ENCODE results near the gene SLC38A8.

DNA sequence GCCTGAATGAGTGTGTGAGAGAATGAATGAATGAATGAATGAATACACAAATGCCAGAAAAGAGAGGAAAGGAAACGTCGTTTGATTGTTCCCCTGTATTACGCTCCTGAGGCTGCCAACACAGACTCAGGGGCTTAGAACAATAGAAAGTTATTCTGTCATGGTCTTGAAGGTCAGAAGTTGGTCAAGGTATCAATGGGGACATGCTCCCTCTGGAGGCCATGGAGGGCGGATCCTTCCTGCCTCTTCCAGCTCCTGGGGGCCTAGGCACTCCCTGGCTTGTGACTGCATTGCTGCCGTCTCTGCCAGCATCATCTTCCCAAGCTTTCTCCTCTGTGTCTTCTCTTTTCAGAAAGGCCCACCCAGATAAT lies 1.5 kb upstream of the SLC38A8 start:
- TF ChIP-seq EZH2phosphoT487 (IDR thresholded peaks at IDR 0.05; ENCODE audit: borderline replicate concordance, low read length), result no peak
- TF ChIP-seq, protein P1, sequence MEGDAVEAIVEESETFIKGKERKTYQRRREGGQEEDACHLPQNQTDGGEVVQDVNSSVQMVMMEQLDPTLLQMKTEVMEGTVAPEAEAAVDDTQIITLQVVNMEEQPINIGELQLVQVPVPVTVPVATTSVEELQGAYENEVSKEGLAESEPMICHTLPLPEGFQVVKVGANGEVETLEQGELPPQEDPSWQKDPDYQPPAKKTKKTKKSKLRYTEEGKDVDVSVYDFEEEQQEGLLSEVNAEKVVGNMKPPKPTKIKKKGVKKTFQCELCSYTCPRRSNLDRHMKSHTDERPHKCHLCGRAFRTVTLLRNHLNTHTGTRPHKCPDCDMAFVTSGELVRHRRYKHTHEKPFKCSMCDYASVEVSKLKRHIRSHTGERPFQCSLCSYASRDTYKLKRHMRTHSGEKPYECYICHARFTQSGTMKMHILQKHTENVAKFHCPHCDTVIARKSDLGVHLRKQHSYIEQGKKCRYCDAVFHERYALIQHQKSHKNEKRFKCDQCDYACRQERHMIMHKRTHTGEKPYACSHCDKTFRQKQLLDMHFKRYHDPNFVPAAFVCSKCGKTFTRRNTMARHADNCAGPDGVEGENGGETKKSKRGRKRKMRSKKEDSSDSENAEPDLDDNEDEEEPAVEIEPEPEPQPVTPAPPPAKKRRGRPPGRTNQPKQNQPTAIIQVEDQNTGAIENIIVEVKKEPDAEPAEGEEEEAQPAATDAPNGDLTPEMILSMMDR (IDR thresholded peaks at IDR 0.05; ENCODE audit: low read depth, low read length, poor library complexity, severe bottlenecking), result peak; percentile 40

All from DOHH2 (cell line).